Activated CD8-positive, alpha-beta T cell treated with anti-CD3 and anti-CD28 coated beads for 36 hours (primary cell): Measurements from ENCODE around the gene PNRC1. TPM values are rescaled to one million over a fixed set of nuclear protein-coding genes. Genes with fewer than 3 reads are reported as not detected.
A peak's percentile ranks its signal among the peaks of the same experiment; 100 is the strongest.

Experiments used
- ATAC-seq: fragments of 200-7000 bp; cut with Tn5 transposase; one replicate; pipeline ENCODE4 v1.10.0; 2021; ENCODE audit warnings: mild to moderate bottlenecking, moderate library complexity
- CTCF ChIA-PET: fragments of 350-600 bp; sonication (Branson Sonifier 250); formaldehyde crosslinking; loops from one replicate; lab custom pipeline; 2021; ENCODE audit warnings: antibody characterized with exemption; lab: Charles Lee
- POLR2A ChIA-PET: fragments of 350-600 bp; sonication (Branson Sonifier 250); formaldehyde crosslinking; loops from one replicate; lab custom pipeline; 2021; ENCODE audit warnings: antibody characterized with exemption; lab: Charles Lee
- DNase-seq: peaks from one replicate; pipeline ENCODE4 v3.0.0-alpha.2; 2020
- H3K27ac Mint-ChIP-seq: one replicate; pipeline ENCODE4 v1.8.0; 2021; ENCODE audit warnings: mild to moderate bottlenecking, mixed read lengths
- H3K27me3 Mint-ChIP-seq: one replicate; pipeline ENCODE4 v1.8.0; 2021; ENCODE audit warnings: mixed read lengths
- H3K36me3 Mint-ChIP-seq: one replicate; pipeline ENCODE4 v1.8.0; 2021; ENCODE audit warnings: low read depth, mixed read lengths
- H3K4me1 Mint-ChIP-seq: one replicate; pipeline ENCODE4 v1.8.0; 2021; ENCODE audit warnings: low read depth, mixed read lengths
- H3K4me3 Mint-ChIP-seq: one replicate; pipeline ENCODE4 v1.8.0; 2021; ENCODE audit warnings: mild to moderate bottlenecking, moderate library complexity, mixed read lengths
- H3K9me3 Mint-ChIP-seq: one replicate; pipeline ENCODE4 v1.8.0; 2021; ENCODE audit warnings: mixed read lengths
- CTCF ChIP-seq: fragments of 200-600 bp; IDR thresholded peaks from one replicate; pipeline ENCODE4 v1.8.0; 2022; ENCODE audit warnings: antibody characterized with exemption, mild to moderate bottlenecking
- intact Hi-C: fragments of 100-400 bp; cut with micrococcal nuclease; formaldehyde crosslinking; loops from one replicate; pipeline ENCODE4 v1.10.0; 2022
- total RNA-seq, 2 experiments: library from RNA; stranded (reverse); gene quantifications; one replicate each; pipeline ENCODE4 v1.2.3, GENCODE V29; 2021

PNRC1 gene
- total RNA-seq, 2 experiments from 2014 or later, result 157 to 162 TPM

GRCh38 chr6:89110284-89110683 lies 29.7 kb downstream of the PNRC1 start:
- Mint-ChIP-seq H3K36me3 (no peaks in the 10 kb centered on the region), H3K9me3 (no peaks in the 10 kb centered on the region), H3K4me1 (no peaks in the 10 kb centered on the region), H3K4me3 (no peak overlapping the region), H3K27me3 (no peaks in the 10 kb centered on the region), H3K27ac (no peak overlapping the region)
- TF ChIP-seq CTCF, result no peak
- no peak for ATAC-seq
- ChIA-PET POLR2A (interaction anchor here (1.0 kb wide), 1 partner anchor 29 kb away, joined by 3 read pairs; the partner anchor contains the start of gene PNRC1), CTCF (no interaction called here)
- no peak for DNase-seq
- intact Hi-C loops, result no loop called here

GRCh38 chr6:89111933-89112332 lies 31.4 kb downstream of the PNRC1 start:
- ATAC-seq (no peak), DNase-seq (no peak)
- intact Hi-C loops, result no loop called here
- ChIA-PET CTCF (no interaction called here), POLR2A (no interaction called here)
- peaks cover 7% of the 10 kb centered on the region for H3K27me3 Mint-ChIP-seq
- H3K4me3 Mint-ChIP-seq, result no peak overlapping the region
- no peak for TF ChIP-seq CTCF
- no peaks in the 10 kb centered on the region for H3K9me3 Mint-ChIP-seq
- H3K27ac Mint-ChIP-seq, result no peak overlapping the region
- H3K36me3 Mint-ChIP-seq, result no peaks in the 10 kb centered on the region
- H3K4me1 Mint-ChIP-seq, result peaks cover 2% of the 10 kb centered on the region

GRCh38 chr6:89116702-89117101 lies 36.2 kb downstream of the PNRC1 start:
- ChIA-PET POLR2A (interaction anchor here (1.8 to 2.5 kb wide), 2 partner anchors 35 to 37 kb away, joined by 4 to 21 read pairs; partner anchors contain the start of gene PNRC1), CTCF (interaction anchor here (0.9 to 2.4 kb wide), 5 partner anchors 17 to 134 kb away, joined by 3 to 10 read pairs (median 4); partner anchors contain the start of gene PM20D2)
- Mint-ChIP-seq H3K27me3 (peaks cover 9% of the 10 kb centered on the region), H3K4me1 (peaks cover 5% of the 10 kb centered on the region), H3K36me3 (no peaks in the 10 kb centered on the region), H3K9me3 (no peaks in the 10 kb centered on the region), H3K27ac (no peak overlapping the region), H3K4me3 (peak overlapping the region; percentile 86)
- intact Hi-C loops, result no loop called here
- DNase-seq (no peak), ATAC-seq (no peak)
- TF ChIP-seq CTCF, result no peak

- peak; percentile 88 for ATAC-seq
- POLR2A ChIA-PET, result interaction anchor here (0.8 to 2.5 kb wide), 2 partner anchors 19 to 35 kb away, joined by 3 to 21 read pairs; partner anchors contain the start of gene PNRC1
- peak; percentile 43 for DNase-seq
- CTCF ChIA-PET, result interaction anchor here (0.9 to 2.4 kb wide), 6 partner anchors 17 to 160 kb away, joined by 3 to 10 read pairs (median 4); partner anchors contain the start of gene PM20D2
- peaks cover 5% of the 10 kb centered on the region for H3K4me1 Mint-ChIP-seq
- H3K9me3 Mint-ChIP-seq, result no peaks in the 10 kb centered on the region
- H3K4me3 Mint-ChIP-seq, result peak within 1 kb of the TSS; percentile 86
- peaks cover 9% of the 10 kb centered on the region for H3K27me3 Mint-ChIP-seq
- no peak for TF ChIP-seq CTCF
- peak within 1 kb of the TSS; percentile 38 for H3K27ac Mint-ChIP-seq
- intact Hi-C loops, result no loop called here
- no peaks in the 10 kb centered on the region for H3K36me3 Mint-ChIP-seq
These were observed 36.9 kb downstream of the PNRC1 start, which contains the start of gene SRSF12 for GRCh38 chr6:89117211-89118108. TSS of gene SRSF12 (minus strand) at chr6:89118071. CDS start at chr6:89117887, 184 bp downstream.
